HEK293 (cell line): ENCODE results near the gene P2RX2.

ENCODE experiments used
- ZSCAN30 ChIP-seq: fragments of 450-650 bp; IDR thresholded peaks from 2 replicates; pipeline ENCODE4 v1.5.1; 2018; ENCODE audit warnings: missing biosample characterization, mild to moderate bottlenecking, missing genetic modification characterization, moderate library complexity
- TF ChIP-seq, protein P1 (sequence below): fragments of 450-650 bp; formaldehyde crosslinking; IDR thresholded peaks from 2 replicates; pipeline ENCODE4 v1.5.1; 2016; ENCODE audit warnings: missing biosample characterization, missing genetic modification characterization
- TF ChIP-seq, protein P2 (sequence below): fragments of 450-650 bp; formaldehyde crosslinking; IDR thresholded peaks from 2 replicates; pipeline ENCODE4 v1.5.1; 2016; ENCODE audit warnings: missing biosample characterization, missing genetic modification characterization
- TF ChIP-seq, protein P3 (sequence below): fragments of 450-650 bp; formaldehyde crosslinking; IDR thresholded peaks from 2 replicates; pipeline ENCODE4 v1.5.1; 2016; ENCODE audit warnings: missing biosample characterization, missing genetic modification characterization
- TF ChIP-seq, protein P4 (sequence below): fragments of 450-650 bp; formaldehyde crosslinking; IDR thresholded peaks from 2 replicates; pipeline ENCODE4 v1.5.1; 2016; ENCODE audit warnings: missing biosample characterization, missing genetic modification characterization
- TF ChIP-seq, protein P5 (sequence below): fragments of 450-650 bp; formaldehyde crosslinking; IDR thresholded peaks from 2 replicates; pipeline ENCODE4 v1.5.1; 2016; ENCODE audit warnings: missing biosample characterization, missing genetic modification characterization

DNA sequence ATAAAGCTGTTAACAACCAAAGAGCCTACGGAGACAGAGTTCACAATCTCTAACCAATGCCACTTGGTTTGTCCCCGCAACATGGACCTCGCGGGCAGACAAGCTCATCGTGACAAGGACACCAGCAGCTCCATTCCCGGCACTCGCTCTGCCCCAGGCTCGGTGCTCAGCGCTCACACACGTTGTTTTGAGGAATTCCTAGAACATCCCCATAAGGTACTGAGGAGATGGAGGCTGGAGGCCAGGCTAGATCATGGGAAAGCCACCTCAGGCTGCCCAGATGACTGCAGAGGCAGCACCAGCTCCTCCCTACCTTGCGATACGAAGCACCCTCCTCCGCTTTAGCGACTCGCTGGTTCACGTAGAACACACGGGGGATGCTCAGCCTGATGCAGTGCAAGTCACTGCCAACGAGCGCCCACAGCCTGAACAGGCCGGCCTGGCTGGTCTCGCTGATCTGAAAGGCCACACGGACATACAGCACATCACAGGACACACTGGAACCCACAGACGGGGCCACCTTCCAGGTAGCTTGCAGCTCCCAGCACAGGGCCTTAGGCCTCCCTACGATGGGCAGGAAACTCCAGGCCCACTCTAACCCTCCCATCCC is 30.1 kb downstream of the P2RX2 start:
- TF ChIP-seq, protein P1, sequence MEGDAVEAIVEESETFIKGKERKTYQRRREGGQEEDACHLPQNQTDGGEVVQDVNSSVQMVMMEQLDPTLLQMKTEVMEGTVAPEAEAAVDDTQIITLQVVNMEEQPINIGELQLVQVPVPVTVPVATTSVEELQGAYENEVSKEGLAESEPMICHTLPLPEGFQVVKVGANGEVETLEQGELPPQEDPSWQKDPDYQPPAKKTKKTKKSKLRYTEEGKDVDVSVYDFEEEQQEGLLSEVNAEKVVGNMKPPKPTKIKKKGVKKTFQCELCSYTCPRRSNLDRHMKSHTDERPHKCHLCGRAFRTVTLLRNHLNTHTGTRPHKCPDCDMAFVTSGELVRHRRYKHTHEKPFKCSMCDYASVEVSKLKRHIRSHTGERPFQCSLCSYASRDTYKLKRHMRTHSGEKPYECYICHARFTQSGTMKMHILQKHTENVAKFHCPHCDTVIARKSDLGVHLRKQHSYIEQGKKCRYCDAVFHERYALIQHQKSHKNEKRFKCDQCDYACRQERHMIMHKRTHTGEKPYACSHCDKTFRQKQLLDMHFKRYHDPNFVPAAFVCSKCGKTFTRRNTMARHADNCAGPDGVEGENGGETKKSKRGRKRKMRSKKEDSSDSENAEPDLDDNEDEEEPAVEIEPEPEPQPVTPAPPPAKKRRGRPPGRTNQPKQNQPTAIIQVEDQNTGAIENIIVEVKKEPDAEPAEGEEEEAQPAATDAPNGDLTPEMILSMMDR (tag by site-specific recombination), result no peak
- TF ChIP-seq, protein P2, sequence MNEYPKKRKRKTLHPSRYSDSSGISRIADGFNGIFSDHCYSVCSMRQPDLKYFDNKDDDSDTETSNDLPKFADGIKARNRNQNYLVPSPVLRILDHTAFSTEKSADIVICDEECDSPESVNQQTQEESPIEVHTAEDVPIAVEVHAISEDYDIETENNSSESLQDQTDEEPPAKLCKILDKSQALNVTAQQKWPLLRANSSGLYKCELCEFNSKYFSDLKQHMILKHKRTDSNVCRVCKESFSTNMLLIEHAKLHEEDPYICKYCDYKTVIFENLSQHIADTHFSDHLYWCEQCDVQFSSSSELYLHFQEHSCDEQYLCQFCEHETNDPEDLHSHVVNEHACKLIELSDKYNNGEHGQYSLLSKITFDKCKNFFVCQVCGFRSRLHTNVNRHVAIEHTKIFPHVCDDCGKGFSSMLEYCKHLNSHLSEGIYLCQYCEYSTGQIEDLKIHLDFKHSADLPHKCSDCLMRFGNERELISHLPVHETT (tag by site-specific recombination), result no peak
- no peak for TF ChIP-seq ZSCAN30 (tag by site-specific recombination)
- TF ChIP-seq, protein P3, sequence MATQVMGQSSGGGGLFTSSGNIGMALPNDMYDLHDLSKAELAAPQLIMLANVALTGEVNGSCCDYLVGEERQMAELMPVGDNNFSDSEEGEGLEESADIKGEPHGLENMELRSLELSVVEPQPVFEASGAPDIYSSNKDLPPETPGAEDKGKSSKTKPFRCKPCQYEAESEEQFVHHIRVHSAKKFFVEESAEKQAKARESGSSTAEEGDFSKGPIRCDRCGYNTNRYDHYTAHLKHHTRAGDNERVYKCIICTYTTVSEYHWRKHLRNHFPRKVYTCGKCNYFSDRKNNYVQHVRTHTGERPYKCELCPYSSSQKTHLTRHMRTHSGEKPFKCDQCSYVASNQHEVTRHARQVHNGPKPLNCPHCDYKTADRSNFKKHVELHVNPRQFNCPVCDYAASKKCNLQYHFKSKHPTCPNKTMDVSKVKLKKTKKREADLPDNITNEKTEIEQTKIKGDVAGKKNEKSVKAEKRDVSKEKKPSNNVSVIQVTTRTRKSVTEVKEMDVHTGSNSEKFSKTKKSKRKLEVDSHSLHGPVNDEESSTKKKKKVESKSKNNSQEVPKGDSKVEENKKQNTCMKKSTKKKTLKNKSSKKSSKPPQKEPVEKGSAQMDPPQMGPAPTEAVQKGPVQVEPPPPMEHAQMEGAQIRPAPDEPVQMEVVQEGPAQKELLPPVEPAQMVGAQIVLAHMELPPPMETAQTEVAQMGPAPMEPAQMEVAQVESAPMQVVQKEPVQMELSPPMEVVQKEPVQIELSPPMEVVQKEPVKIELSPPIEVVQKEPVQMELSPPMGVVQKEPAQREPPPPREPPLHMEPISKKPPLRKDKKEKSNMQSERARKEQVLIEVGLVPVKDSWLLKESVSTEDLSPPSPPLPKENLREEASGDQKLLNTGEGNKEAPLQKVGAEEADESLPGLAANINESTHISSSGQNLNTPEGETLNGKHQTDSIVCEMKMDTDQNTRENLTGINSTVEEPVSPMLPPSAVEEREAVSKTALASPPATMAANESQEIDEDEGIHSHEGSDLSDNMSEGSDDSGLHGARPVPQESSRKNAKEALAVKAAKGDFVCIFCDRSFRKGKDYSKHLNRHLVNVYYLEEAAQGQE (tag by site-specific recombination), result no peak
- TF ChIP-seq, protein P4, sequence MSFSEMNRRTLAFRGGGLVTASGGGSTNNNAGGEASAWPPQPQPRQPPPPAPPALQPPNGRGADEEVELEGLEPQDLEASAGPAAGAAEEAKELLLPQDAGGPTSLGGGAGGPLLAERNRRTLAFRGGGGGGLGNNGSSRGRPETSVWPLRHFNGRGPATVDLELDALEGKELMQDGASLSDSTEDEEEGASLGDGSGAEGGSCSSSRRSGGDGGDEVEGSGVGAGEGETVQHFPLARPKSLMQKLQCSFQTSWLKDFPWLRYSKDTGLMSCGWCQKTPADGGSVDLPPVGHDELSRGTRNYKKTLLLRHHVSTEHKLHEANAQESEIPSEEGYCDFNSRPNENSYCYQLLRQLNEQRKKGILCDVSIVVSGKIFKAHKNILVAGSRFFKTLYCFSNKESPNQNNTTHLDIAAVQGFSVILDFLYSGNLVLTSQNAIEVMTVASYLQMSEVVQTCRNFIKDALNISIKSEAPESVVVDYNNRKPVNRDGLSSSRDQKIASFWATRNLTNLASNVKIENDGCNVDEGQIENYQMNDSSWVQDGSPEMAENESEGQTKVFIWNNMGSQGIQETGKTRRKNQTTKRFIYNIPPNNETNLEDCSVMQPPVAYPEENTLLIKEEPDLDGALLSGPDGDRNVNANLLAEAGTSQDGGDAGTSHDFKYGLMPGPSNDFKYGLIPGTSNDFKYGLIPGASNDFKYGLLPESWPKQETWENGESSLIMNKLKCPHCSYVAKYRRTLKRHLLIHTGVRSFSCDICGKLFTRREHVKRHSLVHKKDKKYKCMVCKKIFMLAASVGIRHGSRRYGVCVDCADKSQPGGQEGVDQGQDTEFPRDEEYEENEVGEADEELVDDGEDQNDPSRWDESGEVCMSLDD (tag by site-specific recombination), result no peak
- TF ChIP-seq, protein P5, sequence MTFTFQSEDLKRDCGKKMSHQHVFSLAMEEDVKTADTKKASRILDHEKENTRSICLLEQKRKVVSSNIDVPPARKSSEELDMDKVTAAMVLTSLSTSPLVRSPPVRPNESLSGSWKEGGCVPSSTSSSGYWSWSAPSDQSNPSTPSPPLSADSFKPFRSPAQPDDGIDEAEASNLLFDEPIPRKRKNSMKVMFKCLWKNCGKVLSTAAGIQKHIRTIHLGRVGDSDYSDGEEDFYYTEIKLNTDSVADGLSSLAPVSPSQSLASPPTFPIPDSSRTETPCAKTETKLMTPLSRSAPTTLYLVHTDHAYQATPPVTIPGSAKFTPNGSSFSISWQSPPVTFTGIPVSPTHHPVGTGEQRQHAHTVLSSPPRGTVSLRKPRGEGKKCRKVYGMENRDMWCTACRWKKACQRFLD (tag by site-specific recombination), result no peak
